Activated T-cell treated with anti-CD3 and anti-CD28 coated beads, Interleukin-2, amount 50 U/mL, for 72 hours (primary cell): ENCODE results near the gene YWHAG. TPM values are rescaled to one million over a fixed set of nuclear protein-coding genes. Genes with fewer than 3 reads are reported as not detected.
A peak's percentile ranks its signal among the peaks of the same experiment; 100 is the strongest.
"Not testable (repeated sequence)": the region's sequence is repeated elsewhere in the genome, so short reads cannot be mapped to it uniquely, and the experiment has no call there.

Experiments
- ATAC-seq, 2 donors: fragments of 150-1000 bp; cut with Tn5 transposase; replicated peaks in 1 of 2; 2 replicates each; pipeline ENCODE4 v1.10.0; 2021; ENCODE audit warnings: moderate library complexity in 2 of 2, mild to moderate bottlenecking in 1 of 2
- DNase-seq, 2 donors: peaks; one replicate each; pipeline ENCODE4 v3.0.0; 2021 to 2022; ENCODE audit warnings: mixed read lengths in 1 of 2
- H3K27ac Mint-ChIP-seq: one replicate; pipeline ENCODE4 v1.8.0; 2022; ENCODE audit warnings: mild to moderate bottlenecking, moderate library complexity, mixed read lengths
- H3K27me3 Mint-ChIP-seq: one replicate; pipeline ENCODE4 v1.8.0; 2022; ENCODE audit warnings: low read depth, mixed read lengths
- H3K36me3 Mint-ChIP-seq, 2 donors: one replicate each; pipeline ENCODE4 v1.8.0; 2022; ENCODE audit warnings: mixed read lengths in 2 of 2, mild to moderate bottlenecking in 1 of 2; ENCODE audit not compliant: insufficient read depth in 2 of 2
- H3K4me1 Mint-ChIP-seq: one replicate; pipeline ENCODE4 v1.8.0; 2022; ENCODE audit warnings: low read depth, mixed read lengths
- H3K4me3 Mint-ChIP-seq, 2 donors: one replicate each; pipeline ENCODE4 v1.8.0; 2022; ENCODE audit warnings: mild to moderate bottlenecking in 2 of 2, mixed read lengths in 2 of 2, moderate library complexity in 2 of 2
- H3K9me3 Mint-ChIP-seq, 2 donors: one replicate each; pipeline ENCODE4 v1.8.0; 2022; ENCODE audit warnings: mixed read lengths in 2 of 2
- total RNA-seq, 2 donors: library from RNA; stranded (reverse); gene quantifications; one replicate each; pipeline ENCODE4 v1.2.3, GENCODE V29; 2022

Gene YWHAG
- total RNA-seq, 2 donors from 2014 or later: 107 to 120 TPM

GRCh38 chr7:76336094-76336493 is 22.7 kb downstream of the YWHAG start:
- peaks cover 1 to 19% of the 10 kb centered on the region in 2 donors for H3K36me3 Mint-ChIP-seq
- no peak overlapping the region for H3K4me3 Mint-ChIP-seq
- DNase-seq: no peak
- H3K9me3 Mint-ChIP-seq: no peaks in the 10 kb centered on the region
- peaks cover 41% of the 10 kb centered on the region for H3K4me1 Mint-ChIP-seq
- peak overlapping the region; percentile 46 for H3K27ac Mint-ChIP-seq
- H3K27me3 Mint-ChIP-seq: no peaks in the 10 kb centered on the region
- no peak for ATAC-seq

DNA sequence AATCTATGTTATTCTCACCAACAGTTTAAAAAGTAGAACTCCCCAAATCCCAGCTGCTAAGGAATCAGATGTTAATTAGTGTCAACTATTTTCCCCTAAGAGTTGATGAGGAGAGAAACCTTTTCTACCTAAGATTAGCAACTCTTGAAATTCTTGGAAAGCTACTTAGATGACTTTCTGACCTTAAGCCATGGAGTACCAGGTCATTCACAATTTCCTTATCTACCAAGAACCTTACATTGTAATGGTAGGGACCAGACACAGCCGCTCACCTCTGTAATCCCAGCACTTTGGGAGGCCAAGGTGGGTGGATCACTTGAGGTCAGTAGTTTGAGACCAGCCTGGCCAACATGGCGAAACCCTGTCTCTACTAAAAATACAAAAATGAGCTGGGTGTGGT is 23.4 kb downstream of the YWHAG start:
- not testable (repeated sequence) for H3K4me3 Mint-ChIP-seq
- peaks cover 38% of the 10 kb centered on the region for H3K4me1 Mint-ChIP-seq

DNA sequence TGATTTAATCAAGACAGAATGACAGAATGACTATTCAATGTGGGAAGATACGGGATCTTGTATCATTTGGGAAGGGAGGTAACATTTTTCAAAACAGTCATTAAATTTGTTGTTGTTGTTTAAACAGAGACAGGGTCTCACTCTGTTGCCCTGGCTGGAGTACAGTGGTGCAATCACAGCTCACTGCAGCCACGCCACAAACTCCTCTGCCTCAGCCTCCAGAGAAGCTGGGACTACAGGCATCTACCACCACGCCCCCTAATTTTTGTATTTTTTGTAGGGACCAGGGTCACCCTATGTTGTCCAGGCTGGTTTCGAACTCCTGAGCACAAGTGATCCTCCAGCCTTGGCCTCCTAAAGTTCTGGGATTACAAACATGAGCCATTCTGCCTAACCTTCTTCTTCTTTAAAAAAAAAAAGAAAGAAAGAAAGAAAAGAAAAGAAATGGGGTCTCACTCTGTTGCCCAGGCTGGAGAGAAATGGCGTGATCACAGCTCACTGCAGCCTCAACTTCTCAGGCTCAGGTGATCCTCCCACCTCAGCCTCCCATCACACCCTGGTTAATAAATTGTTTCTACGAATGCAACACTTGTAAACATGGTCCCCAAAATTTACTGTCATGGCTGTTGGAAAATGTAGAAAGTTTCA is 24.3 kb downstream of the YWHAG start:
- no peaks in the 10 kb centered on the region for H3K27me3 Mint-ChIP-seq
- DNase-seq (no peak), ATAC-seq (no peak)
- peaks cover 6 to 13% of the 10 kb centered on the region in 2 donors for H3K36me3 Mint-ChIP-seq
- H3K9me3 Mint-ChIP-seq: no peaks in the 10 kb centered on the region
- peaks cover 36% of the 10 kb centered on the region for H3K4me1 Mint-ChIP-seq
- no peak overlapping the region for H3K27ac Mint-ChIP-seq
- H3K4me3 Mint-ChIP-seq: no peak overlapping the region

More for the DNA sequence above, 23.4 kb downstream of the YWHAG start:
- ATAC-seq, H3K27me3 Mint-ChIP-seq, H3K9me3 Mint-ChIP-seq, H3K27ac Mint-ChIP-seq, DNase-seq: not testable (repeated sequence)
- H3K36me3 Mint-ChIP-seq: peaks cover 0 to 16% of the 10 kb centered on the region in 2 donors

GRCh38 chr7:76333511-76334101 is 25.2 kb downstream of the YWHAG start:
- H3K9me3 Mint-ChIP-seq: no peaks in the 10 kb centered on the region
- DNase-seq (no peak), ATAC-seq (no peak)
- peak overlapping the region; percentile 20 for H3K27ac Mint-ChIP-seq
- H3K27me3 Mint-ChIP-seq: no peaks in the 10 kb centered on the region
- H3K4me3 Mint-ChIP-seq: no peak overlapping the region
- peaks cover 37% of the 10 kb centered on the region for H3K4me1 Mint-ChIP-seq
- H3K36me3 Mint-ChIP-seq: peaks cover 6 to 12% of the 10 kb centered on the region in 2 donors

DNA sequence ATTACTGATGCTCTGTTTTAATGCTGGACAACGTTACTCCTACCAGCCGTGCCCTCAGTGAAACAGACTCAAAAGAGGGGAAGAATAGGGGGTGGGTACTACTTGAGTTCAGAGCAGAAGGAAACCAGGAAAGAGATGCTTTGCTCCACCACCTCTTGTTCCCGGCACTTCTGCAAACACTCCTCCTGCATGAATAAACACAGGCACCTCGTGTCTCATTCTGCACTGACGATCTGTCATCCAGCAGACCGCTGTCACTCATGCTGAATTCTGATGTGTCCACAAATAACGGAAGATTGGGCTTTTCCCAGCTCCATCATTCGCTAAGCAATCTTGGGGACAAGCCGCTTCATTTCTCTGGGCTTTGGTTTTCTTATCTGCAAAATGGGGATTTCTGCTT is 26.7 kb downstream of the YWHAG start:
- Mint-ChIP-seq H3K4me1 (peaks cover 33% of the 10 kb centered on the region), H3K9me3 (no peaks in the 10 kb centered on the region), H3K4me3 (no peak overlapping the region), H3K36me3 (peaks cover 6 to 13% of the 10 kb centered on the region in 2 donors), H3K27me3 (no peaks in the 10 kb centered on the region), H3K27ac (no peak overlapping the region)
- DNase-seq: no peak
- ATAC-seq: no peak

- no peak overlapping the region for H3K4me3 Mint-ChIP-seq
- H3K27me3 Mint-ChIP-seq: no peaks in the 10 kb centered on the region
- no peaks in the 10 kb centered on the region for H3K9me3 Mint-ChIP-seq
- peaks cover 33% of the 10 kb centered on the region for H3K4me1 Mint-ChIP-seq
- ATAC-seq: no peak
- H3K27ac Mint-ChIP-seq: no peak overlapping the region
- DNase-seq: no peak
- peaks cover 9 to 18% of the 10 kb centered on the region in 2 donors for H3K36me3 Mint-ChIP-seq
Observed at GRCh38 chr7:76330673-76331072, 28.1 kb downstream of the YWHAG start.

DNA sequence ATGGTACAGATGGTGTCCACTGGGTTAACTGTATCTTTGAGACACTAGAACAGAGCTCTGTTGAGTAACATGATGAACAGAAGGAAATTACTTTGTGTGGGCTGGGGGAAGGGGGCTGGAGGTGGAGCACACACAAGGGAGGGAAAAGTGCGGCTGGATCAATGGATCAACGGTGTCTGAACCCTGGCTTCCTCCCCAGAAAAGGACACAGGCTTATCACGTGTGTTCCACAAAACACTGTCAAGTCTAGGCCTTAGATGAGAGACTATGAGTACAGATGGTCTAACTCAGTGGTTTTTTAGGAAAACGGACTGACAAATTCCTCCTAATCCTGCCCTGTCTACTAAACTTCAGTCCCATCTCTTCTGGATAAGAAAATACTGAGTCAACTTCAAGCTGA is 28.5 kb downstream of the YWHAG start:
- no peaks in the 10 kb centered on the region for H3K9me3 Mint-ChIP-seq
- no peaks in the 10 kb centered on the region for H3K27me3 Mint-ChIP-seq
- no peak for DNase-seq
- H3K36me3 Mint-ChIP-seq: peaks cover 9 to 20% of the 10 kb centered on the region in 2 donors
- ATAC-seq: no peak
- peaks cover 33% of the 10 kb centered on the region for H3K4me1 Mint-ChIP-seq
- no peak overlapping the region for H3K4me3 Mint-ChIP-seq
- no peak overlapping the region for H3K27ac Mint-ChIP-seq

DNA sequence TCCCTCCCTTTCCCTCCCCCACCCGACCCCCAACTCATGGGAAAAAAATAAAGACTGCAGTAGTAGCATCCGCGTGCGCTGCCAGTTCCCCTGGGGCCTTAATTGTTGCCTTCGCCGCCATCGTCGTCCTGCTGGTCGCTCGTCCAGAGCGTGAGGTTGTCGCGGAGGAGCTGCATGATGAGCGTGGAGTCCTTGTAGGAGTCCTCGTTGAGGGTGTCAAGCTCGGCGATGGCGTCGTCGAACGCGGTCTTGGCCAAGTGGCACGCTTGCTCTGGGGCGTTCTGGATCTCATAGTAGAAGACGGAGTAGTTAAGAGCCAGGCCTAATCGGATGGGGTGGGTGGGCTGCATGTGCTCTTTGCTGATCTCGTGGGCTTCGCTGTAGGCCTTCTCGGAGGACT is 29.3 kb downstream of the YWHAG start:
- Mint-ChIP-seq H3K9me3 (no peaks in the 10 kb centered on the region), H3K27me3 (no peaks in the 10 kb centered on the region), H3K36me3 (peaks cover 9 to 21% of the 10 kb centered on the region in 2 donors), H3K4me1 (peaks cover 33% of the 10 kb centered on the region), H3K4me3 (no peak overlapping the region), H3K27ac (no peak overlapping the region)
- ATAC-seq (no peak), DNase-seq (no peak)

DNA sequence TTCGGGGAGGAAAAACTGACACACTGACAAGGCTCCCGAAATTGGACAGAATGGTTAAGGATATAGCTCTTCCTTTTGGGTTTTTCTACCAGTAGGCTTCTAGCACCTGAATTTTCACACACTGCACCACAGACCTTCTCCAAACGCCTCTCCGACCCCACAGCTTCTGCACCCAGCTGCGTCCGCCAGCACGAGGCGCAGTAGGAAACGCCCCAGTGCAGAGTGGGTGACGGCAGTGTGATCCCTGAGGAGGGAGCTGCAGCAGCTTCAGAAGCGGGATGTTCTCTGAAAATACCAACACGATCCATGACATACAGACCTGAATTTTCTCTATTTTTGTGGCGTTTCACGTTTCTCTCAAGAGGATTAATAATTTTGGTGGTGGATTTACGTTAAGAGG is 30.4 kb downstream of the YWHAG start:
- Mint-ChIP-seq H3K4me3 (no peak overlapping the region), H3K27me3 (no peaks in the 10 kb centered on the region), H3K4me1 (peaks cover 28% of the 10 kb centered on the region), H3K36me3 (peaks cover 9 to 18% of the 10 kb centered on the region in 2 donors), H3K27ac (peak overlapping the region; percentile 74), H3K9me3 (no peaks in the 10 kb centered on the region)
- ATAC-seq: no peak
- DNase-seq: no peak

DNA sequence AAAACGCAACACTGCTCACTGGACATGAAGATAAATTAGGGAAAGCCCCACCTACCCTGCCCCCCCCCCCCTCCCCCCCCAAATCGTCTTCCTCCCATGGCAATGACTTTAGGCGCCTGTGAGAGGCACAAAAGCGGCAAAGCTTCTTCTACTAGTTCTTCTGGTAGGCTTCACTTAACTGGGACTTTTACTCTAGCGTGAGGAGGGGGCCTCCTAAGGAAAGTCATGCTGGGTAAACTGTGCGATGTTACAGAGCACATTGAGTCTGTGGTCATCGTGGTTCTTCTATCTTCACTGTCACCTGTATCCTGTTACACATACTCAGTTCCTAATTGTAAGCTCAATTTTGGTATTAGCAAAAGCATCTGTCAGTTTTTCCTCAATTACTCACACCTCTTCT is 31.2 kb downstream of the YWHAG start:
- Mint-ChIP-seq H3K4me1 (peaks cover 26% of the 10 kb centered on the region), H3K4me3 (no peak overlapping the region), H3K27ac (peak overlapping the region; percentile 74), H3K36me3 (peaks cover 9 to 18% of the 10 kb centered on the region in 2 donors), H3K27me3 (no peaks in the 10 kb centered on the region), H3K9me3 (no peaks in the 10 kb centered on the region)
- DNase-seq (no peak), ATAC-seq (peak; percentile 77 to 83)

GRCh38 chr7:76326646-76327233 is 32.1 kb downstream of the YWHAG start:
- no peaks in the 10 kb centered on the region for H3K27me3 Mint-ChIP-seq
- no peaks in the 10 kb centered on the region for H3K9me3 Mint-ChIP-seq
- H3K4me3 Mint-ChIP-seq: no peak overlapping the region
- DNase-seq: no peak
- no peak for ATAC-seq
- H3K27ac Mint-ChIP-seq: no peak overlapping the region
- H3K4me1 Mint-ChIP-seq: peaks cover 26% of the 10 kb centered on the region
- H3K36me3 Mint-ChIP-seq: peaks cover 9 to 18% of the 10 kb centered on the region in 2 donors

GRCh38 chr7:76325811-76326210 is 33.0 kb downstream of the YWHAG start:
- Mint-ChIP-seq H3K9me3 (no peaks in the 10 kb centered on the region), H3K4me1 (peaks cover 26% of the 10 kb centered on the region), H3K27me3 (no peaks in the 10 kb centered on the region), H3K27ac (no peak overlapping the region), H3K4me3 (no peak overlapping the region), H3K36me3 (peaks cover 9 to 18% of the 10 kb centered on the region in 2 donors)
- DNase-seq (no peak), ATAC-seq (no peak)

DNA sequence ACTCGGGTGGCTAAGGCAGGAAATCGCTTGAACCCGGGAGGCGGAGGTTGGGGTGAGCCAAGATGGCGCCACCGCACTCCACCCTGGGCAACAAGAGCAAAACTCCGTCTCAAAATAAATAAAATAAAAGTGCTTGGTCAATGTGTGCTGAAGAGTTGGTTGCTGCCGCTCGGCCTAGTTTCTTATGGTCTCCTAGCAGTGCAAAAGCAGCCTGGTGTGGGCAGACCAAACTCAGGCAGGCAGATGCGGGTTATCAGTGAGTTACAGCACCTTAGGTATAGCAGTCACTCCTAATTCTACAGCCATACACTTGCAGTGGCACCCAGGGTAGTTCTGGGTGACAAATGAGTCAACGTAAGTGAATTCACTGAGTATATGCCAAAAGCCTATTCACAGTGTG is 33.7 kb downstream of the YWHAG start:
- Mint-ChIP-seq H3K4me1 (peaks cover 21% of the 10 kb centered on the region), H3K27ac (no peak overlapping the region), H3K27me3 (no peaks in the 10 kb centered on the region), H3K36me3 (peaks cover 9 to 19% of the 10 kb centered on the region in 2 donors), H3K4me3 (no peak overlapping the region), H3K9me3 (no peaks in the 10 kb centered on the region)
- ATAC-seq (no peak), DNase-seq (no peak)
